GM20000 (cell line): ENCODE results near the gene CD36.

ENCODE experiments used
- DNase-seq: peaks from one replicate; pipeline ENCODE4 v3.0.0; 2012; ENCODE audit warnings: low spot score
- CTCF ChIP-seq: IDR thresholded peaks from 2 replicates; pipeline ENCODE4 v1.5.1; 2012; ENCODE audit warnings: mild to moderate bottlenecking, control low read depth; ENCODE audit errors: extremely low read depth, missing control alignments

CD36 gene

GRCh38 chr7:80601999-80602398 is 36.4 kb upstream of the CD36 start:
- DNase-seq, result no peak
- TF ChIP-seq CTCF, result no peak

- TF ChIP-seq CTCF, result no peak
- DNase-seq, result no peak
Observed at GRCh38 chr7:80603940-80604339, 34.5 kb upstream of the CD36 start.

- no peak for TF ChIP-seq CTCF
- no peak for DNase-seq
Observed at GRCh38 chr7:80604436-80604835, 34.0 kb upstream of the CD36 start.

- no peak for TF ChIP-seq CTCF
- DNase-seq, result no peak
Observed at GRCh38 chr7:80607136-80607535, 31.3 kb upstream of the CD36 start.

GRCh38 chr7:80608336-80608735 is 30.1 kb upstream of the CD36 start:
- no peak for TF ChIP-seq CTCF
- DNase-seq, result no peak

- no peak for DNase-seq
- TF ChIP-seq CTCF, result no peak
Observed at GRCh38 chr7:80609751-80610150, 28.7 kb upstream of the CD36 start.

GRCh38 chr7:80611353-80611752 is 27.1 kb upstream of the CD36 start:
- no peak for DNase-seq
- no peak for TF ChIP-seq CTCF
